ENCODE data around the gene MDK.

Gene MDK

DNA sequence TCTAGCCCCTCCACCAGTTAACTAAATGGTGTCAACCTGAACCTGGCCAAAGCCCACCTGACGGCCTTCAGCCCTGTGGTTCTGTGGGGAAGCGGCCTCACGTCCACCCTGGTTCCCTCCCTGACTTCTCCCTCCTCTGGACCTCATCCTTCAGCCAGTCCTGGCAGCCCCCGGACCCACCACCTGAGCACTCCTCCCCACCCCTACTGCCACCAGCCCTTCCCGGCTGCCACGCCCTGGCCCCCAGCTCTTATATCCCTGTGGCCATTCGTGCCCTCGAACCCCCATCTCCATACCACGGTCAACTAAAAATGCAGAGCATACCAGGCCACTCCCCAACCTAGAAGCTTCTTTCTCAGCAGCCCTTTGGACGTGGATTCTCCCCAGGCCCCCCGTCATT lies 4.2 kb upstream of the MDK start (continued):
- TF ChIP-seq, protein P1, sequence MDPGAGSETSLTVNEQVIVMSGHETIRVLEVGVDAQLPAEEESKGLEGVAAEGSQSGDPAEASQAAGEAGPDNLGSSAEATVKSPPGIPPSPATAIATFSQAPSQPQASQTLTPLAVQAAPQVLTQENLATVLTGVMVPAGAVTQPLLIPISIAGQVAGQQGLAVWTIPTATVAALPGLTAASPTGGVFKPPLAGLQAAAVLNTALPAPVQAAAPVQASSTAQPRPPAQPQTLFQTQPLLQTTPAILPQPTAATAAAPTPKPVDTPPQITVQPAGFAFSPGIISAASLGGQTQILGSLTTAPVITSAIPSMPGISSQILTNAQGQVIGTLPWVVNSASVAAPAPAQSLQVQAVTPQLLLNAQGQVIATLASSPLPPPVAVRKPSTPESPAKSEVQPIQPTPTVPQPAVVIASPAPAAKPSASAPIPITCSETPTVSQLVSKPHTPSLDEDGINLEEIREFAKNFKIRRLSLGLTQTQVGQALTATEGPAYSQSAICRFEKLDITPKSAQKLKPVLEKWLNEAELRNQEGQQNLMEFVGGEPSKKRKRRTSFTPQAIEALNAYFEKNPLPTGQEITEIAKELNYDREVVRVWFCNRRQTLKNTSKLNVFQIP (CRISPR knock-in tag; IDR thresholded peaks at IDR 0.05; ENCODE audit: borderline replicate concordance, low read depth) = no peak
- TF ChIP-seq ZNF8 (CRISPR knock-in tag; IDR thresholded peaks at IDR 0.05) (no peak), ARNTL (CRISPR knock-in tag; IDR thresholded peaks at IDR 0.05; ENCODE audit: borderline replicate concordance, low read depth) (no peak)

DNA sequence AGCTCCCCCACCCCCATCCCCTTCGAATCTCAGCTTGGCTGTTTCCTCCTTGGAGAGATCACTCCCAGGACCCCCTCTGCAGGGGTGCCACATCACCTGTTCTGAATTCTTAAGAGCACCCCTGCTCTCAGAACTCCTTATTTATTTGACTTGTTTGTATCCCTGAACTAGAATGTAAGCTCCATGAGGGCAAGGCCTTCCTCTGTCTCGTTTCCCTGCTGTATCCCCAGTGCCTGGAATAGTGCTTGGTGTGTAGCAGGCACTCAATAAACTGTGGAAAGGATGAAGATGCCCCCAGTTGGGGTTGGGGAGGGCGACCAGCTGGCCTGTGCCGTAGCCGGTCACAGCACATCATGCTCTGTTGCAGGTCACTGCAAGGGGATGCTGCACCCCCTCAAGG lies 3.6 kb upstream of the MDK start:
- ATAC-seq = no peak
- TF ChIP-seq, protein P2, sequence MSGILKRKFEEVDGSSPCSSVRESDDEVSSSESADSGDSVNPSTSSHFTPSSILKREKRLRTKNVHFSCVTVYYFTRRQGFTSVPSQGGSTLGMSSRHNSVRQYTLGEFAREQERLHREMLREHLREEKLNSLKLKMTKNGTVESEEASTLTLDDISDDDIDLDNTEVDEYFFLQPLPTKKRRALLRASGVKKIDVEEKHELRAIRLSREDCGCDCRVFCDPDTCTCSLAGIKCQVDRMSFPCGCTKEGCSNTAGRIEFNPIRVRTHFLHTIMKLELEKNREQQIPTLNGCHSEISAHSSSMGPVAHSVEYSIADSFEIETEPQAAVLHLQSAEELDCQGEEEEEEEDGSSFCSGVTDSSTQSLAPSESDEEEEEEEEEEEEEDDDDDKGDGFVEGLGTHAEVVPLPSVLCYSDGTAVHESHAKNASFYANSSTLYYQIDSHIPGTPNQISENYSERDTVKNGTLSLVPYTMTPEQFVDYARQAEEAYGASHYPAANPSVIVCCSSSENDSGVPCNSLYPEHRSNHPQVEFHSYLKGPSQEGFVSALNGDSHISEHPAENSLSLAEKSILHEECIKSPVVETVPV (CRISPR knock-in tag; IDR thresholded peaks at IDR 0.05) = no peak
- TF ChIP-seq GLIS3 (CRISPR knock-in tag; IDR thresholded peaks at IDR 0.05) (no peak), ZNF70 (CRISPR knock-in tag; IDR thresholded peaks at IDR 0.05) (no peak), ZC3H10 (CRISPR knock-in tag; IDR thresholded peaks at IDR 0.05) (no peak), SNAI2 (CRISPR knock-in tag; IDR thresholded peaks at IDR 0.05) (no peak), TOX (CRISPR knock-in tag; IDR thresholded peaks at IDR 0.05; ENCODE audit: borderline replicate concordance) (no peak), ESRRG (CRISPR knock-in tag; IDR thresholded peaks at IDR 0.05) (no peak), RARB (CRISPR knock-in tag; IDR thresholded peaks at IDR 0.05) (no peak), PPARA (CRISPR knock-in tag; IDR thresholded peaks at IDR 0.05; ENCODE audit: borderline replicate concordance) (no peak), ZFP30 (CRISPR knock-in tag; IDR thresholded peaks at IDR 0.05) (no peak), ARNTL (CRISPR knock-in tag; IDR thresholded peaks at IDR 0.05; ENCODE audit: borderline replicate concordance, low read depth) (no peak), BACH2 (CRISPR knock-in tag; IDR thresholded peaks at IDR 0.05; ENCODE audit: borderline replicate concordance) (no peak), ZFP3 (CRISPR knock-in tag; IDR thresholded peaks at IDR 0.05) (no peak), TCF4 (CRISPR knock-in tag; IDR thresholded peaks at IDR 0.05; ENCODE audit: borderline replicate concordance) (no peak), OSR1 (CRISPR knock-in tag; IDR thresholded peaks at IDR 0.05) (no peak)
- TF ChIP-seq, protein P3, sequence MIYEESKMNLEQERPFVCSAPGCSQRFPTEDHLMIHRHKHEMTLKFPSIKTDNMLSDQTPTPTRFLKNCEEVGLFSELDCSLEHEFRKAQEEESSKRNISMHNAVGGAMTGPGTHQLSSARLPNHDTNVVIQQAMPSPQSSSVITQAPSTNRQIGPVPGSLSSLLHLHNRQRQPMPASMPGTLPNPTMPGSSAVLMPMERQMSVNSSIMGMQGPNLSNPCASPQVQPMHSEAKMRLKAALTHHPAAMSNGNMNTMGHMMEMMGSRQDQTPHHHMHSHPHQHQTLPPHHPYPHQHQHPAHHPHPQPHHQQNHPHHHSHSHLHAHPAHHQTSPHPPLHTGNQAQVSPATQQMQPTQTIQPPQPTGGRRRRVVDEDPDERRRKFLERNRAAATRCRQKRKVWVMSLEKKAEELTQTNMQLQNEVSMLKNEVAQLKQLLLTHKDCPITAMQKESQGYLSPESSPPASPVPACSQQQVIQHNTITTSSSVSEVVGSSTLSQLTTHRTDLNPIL (CRISPR knock-in tag; IDR thresholded peaks at IDR 0.05; ENCODE audit: low read depth) = no peak
- TF ChIP-seq, protein P1 (CRISPR knock-in tag; IDR thresholded peaks at IDR 0.05; ENCODE audit: borderline replicate concordance, low read depth) = no peak
- TF ChIP-seq, protein P4, sequence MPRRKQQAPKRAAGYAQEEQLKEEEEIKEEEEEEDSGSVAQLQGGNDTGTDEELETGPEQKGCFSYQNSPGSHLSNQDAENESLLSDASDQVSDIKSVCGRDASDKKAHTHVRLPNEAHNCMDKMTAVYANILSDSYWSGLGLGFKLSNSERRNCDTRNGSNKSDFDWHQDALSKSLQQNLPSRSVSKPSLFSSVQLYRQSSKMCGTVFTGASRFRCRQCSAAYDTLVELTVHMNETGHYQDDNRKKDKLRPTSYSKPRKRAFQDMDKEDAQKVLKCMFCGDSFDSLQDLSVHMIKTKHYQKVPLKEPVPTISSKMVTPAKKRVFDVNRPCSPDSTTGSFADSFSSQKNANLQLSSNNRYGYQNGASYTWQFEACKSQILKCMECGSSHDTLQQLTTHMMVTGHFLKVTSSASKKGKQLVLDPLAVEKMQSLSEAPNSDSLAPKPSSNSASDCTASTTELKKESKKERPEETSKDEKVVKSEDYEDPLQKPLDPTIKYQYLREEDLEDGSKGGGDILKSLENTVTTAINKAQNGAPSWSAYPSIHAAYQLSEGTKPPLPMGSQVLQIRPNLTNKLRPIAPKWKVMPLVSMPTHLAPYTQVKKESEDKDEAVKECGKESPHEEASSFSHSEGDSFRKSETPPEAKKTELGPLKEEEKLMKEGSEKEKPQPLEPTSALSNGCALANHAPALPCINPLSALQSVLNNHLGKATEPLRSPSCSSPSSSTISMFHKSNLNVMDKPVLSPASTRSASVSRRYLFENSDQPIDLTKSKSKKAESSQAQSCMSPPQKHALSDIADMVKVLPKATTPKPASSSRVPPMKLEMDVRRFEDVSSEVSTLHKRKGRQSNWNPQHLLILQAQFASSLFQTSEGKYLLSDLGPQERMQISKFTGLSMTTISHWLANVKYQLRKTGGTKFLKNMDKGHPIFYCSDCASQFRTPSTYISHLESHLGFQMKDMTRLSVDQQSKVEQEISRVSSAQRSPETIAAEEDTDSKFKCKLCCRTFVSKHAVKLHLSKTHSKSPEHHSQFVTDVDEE (CRISPR knock-in tag; IDR thresholded peaks at IDR 0.05) = no peak

DNA sequence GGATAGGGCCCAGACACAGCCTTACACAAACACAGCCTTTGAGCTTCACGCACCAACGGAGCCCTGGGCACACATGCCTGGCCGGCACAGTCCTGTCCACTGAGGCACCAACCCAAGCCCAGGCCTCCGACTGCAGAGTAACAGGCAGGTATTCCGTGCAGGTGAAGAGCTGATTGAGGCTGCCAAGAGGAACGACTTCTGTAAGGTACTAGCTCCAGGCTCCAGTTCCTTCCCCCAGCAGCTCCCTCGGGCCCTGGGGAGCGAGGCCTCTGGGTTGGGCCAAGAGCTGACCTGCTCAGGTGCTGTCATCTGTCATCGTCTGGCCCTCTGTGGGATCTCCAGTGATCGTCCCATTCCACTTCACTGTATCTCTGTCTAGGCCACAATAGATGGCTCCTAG lies 3.2 kb upstream of the MDK start:
- no peak for TF ChIP-seq OSR1 (CRISPR knock-in tag; IDR thresholded peaks at IDR 0.05)
- no peak for ATAC-seq

DNA sequence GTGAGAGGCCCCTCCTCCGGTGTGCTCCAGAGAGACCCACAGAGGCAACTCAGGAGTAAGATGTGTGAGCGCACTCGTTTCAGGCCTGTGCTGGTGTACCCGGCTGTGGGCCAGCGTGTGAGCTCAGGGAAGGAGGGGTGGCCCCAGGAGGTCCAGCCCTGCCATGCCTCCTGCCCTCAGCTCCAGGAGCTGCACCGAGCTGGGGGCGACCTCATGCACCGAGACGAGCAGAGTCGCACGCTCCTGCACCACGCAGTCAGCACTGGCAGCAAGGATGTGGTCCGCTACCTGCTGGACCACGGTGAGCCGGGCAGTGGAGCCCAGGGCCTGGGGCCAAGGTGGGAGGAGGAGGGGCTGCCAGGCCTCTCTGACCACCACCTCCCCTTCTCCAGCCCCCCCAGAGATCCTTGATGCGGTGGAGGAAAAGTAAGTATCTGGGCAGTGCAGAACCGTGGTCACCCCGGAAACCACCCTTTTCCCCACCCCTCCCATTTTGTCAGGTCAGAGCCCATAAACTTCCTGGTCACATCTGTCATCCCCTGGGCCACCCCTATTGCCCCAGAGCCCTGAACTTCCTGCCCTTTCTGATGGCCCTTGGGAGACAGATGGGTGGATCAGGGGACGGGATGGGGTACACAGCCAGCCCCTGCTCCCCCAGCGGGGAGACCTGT lies 2.5 kb upstream of the MDK start:
- ATAC-seq = no peak
- TF ChIP-seq ESRRG (CRISPR knock-in tag; IDR thresholded peaks at IDR 0.05) (no peak), ZFP30 (CRISPR knock-in tag; IDR thresholded peaks at IDR 0.05) (no peak), ARNTL (CRISPR knock-in tag; IDR thresholded peaks at IDR 0.05; ENCODE audit: borderline replicate concordance, low read depth) (no peak), ISL1 (CRISPR knock-in tag; IDR thresholded peaks at IDR 0.05) (no peak), BACH2 (CRISPR knock-in tag; IDR thresholded peaks at IDR 0.05; ENCODE audit: borderline replicate concordance) (no peak), TCF4 (CRISPR knock-in tag; IDR thresholded peaks at IDR 0.05; ENCODE audit: borderline replicate concordance) (no peak), GLIS3 (CRISPR knock-in tag; IDR thresholded peaks at IDR 0.05) (no peak), ZC3H10 (CRISPR knock-in tag; IDR thresholded peaks at IDR 0.05) (no peak), ZFP3 (CRISPR knock-in tag; IDR thresholded peaks at IDR 0.05) (no peak), PPARA (CRISPR knock-in tag; IDR thresholded peaks at IDR 0.05; ENCODE audit: borderline replicate concordance) (no peak), ZNF565 (CRISPR knock-in tag; conservative IDR thresholded peaks at IDR 0.05; ENCODE audit: low read depth) (no peak)
- TF ChIP-seq, protein P1 (CRISPR knock-in tag; IDR thresholded peaks at IDR 0.05; ENCODE audit: borderline replicate concordance, low read depth) = no peak
- TF ChIP-seq, protein P2 (CRISPR knock-in tag; IDR thresholded peaks at IDR 0.05) = no peak
